ENCODE data around the gene SLC8A3.

The SLC8A3 gene

DNA sequence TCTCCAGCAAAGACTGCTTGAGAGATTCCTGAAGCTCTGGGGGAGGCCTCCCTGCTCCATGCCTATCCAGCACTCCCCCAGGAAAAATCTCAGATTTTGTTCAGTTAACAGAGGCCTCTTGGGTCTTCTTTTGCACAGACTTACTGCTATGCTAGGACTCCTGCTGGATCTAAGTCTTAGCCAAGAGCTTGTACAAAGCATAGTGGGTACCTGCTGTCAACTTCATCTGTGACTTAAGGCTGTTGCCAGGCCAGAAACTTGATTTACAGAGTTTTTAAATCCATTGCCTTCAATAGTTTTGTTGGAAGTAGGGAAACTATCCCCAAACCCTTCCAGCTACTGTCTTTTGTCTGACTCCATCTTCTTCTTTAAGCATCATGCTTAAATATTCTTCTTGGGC lies 169.1 kb downstream of the SLC8A3 start:
- DNase-seq: no peak

DNA sequence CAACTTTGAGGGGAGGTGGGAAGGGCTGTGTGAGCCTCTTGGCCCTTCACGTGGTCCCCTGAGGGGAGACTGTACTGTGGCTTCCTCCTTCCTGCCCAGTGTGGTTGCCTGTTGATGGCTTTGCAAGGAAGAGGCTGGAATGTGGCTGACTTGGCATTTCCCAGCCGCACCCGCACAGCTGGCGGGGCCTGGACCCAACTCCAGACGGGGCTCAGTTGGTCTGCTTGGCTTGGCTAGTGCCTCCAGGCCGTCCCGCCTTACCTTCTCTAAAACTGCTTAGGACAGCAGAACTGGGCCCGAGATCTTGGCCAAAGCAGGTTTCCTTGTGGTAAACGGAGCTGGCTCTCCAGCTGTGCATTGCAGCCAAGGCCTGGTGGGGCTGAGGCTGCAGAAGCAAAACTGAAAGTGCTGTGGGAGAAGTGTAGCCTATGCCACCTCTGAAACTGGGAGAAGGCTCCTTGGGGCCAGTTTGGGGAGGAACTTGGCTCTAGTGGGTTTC lies 170.0 kb downstream of the SLC8A3 start:
- DNase-seq: no peak

DNA sequence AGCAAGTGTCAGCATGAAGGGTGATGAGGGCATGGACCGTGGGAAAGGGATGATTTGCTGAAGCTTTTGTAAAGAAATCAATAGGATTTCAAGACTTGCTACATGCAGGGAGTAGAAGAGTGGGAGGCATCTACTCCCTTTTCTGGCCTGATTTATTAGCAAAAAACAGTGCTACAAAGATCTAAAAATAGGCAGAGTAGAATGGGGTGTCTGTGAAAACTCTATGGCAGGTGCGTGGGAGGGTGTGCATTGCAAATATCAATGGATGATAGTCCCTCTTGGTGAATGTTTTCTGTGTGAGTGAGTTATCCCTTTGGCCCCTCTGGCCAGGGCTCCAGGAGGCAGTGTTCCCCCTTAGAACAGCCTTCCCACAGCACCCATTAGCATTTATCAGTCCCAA lies 170.5 kb downstream of the SLC8A3 start:
- DNase-seq: no peak

DNA sequence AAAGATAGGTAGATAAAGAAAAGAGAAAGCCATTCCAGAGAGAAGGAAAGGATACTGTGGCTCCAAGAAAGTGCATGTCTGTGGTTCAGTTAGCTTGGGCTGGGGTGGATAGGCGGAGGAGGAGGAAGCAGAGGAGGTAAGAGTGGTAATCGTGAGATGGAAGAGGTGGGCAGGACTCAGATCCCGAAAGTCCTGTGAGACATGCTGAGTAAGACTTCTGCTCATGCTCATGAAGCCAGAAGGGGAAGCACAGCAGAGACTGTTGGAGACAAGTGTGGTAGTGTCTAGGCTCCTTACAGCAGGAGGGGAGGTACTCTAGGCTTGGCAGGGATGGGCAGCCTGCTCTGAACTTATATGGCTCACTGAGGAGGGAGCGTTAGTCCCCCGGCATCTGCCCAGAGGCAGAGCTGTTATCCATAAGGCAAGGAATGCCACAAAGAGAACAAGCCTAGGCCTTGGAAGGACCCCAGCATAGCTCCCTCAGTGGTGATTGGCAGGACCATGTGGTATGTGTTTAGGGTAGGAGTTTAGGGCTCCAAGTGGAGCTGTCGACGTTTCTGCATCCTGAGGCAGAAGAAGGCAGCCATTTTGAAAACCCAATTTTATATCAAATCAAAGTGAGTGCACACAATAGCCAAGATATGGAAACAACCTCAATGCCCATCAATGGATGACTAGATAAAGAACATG lies 174.2 kb downstream of the SLC8A3 start:
- DNase-seq: no peak

DNA sequence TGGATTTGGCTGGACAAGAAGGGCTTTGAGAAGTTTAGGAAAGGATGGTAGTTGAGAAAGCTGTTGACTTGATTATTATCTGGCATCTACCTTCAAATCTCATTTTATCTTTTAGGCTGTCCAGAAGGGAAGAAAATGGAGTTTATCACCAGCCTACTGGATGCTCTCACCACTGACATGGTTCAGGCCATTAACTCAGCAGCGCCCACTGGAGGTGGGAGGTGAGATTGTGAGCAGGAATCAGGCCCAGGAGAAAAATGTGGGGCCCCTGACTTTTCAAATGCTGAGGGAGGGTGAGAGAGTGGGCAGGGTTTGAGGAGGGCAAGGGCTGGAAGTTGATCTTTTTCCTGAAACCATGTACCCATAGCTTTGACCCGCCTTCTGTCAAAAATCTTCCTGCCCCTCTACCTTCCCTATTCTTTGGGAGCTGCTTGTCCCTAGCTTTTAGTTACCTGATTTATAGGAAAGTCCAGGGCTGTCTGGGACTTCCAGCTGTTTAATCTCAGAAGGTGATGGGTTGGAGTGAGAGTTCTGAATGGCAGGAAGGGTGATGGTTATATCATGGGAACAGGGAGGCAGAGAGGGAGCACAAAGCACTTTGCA lies 175.4 kb downstream of the SLC8A3 start:
- peak in 1 of 2 experiments; percentile 32 for DNase-seq

DNA sequence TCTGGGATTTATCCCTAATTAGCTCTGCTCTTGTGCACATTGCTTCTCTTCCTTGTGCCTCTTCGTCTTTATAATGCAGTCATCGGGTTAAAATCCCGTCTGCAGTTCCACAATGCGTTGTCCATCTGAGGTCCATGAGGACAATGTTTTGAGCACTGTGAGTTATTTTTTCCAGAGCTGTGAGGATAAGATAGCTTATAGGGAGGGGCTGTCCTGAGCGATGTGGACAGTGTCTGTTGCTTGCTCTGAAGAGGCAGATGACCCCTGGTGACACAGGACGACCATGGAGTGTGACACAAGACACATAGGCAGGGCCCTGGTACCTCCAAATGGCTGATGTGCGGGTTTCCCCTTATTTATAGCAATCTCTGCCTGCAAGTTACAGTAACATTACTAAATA lies 177.0 kb downstream of the SLC8A3 start:
- DNase-seq: no peak

DNA sequence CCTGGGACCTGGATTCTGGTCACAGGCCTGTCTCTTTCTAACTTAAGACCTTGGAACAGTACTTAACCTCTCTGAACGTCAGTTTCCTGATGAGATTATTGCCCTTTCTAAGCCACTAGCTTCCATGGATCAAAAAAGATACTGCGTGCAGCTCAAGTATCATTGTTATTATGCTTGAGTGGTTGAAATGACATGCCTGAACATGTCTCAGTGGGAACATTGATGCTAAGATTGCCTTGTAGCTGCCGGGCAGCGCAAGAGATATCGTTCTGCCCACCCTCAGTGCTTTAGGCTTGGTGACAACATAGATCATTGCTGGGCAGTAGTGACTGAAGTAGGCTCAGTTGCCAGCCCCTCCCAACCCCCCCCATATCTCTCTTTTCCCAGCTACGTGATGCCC lies 177.7 kb downstream of the SLC8A3 start:
- DNase-seq: no peak

DNA sequence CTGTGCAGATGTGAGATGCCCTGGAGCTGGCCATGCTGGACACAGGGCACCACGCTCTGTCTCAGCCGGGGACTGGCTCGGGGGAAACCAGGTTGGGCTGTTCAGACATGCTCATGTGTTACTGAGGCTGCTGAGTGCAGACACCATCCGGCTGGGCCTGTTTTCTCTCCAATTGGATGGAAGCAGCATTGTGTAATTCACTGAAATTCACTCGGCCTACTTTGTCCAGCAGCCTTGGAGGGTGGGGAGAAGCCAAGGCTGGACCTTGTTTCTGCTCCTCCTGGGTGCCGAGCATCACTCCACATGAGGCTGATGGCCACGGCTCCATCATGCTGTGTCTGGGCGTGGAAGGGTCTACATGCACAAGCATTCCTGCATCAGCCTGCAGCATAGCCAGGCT lies 178.8 kb downstream of the SLC8A3 start:
- no peak for DNase-seq

DNA sequence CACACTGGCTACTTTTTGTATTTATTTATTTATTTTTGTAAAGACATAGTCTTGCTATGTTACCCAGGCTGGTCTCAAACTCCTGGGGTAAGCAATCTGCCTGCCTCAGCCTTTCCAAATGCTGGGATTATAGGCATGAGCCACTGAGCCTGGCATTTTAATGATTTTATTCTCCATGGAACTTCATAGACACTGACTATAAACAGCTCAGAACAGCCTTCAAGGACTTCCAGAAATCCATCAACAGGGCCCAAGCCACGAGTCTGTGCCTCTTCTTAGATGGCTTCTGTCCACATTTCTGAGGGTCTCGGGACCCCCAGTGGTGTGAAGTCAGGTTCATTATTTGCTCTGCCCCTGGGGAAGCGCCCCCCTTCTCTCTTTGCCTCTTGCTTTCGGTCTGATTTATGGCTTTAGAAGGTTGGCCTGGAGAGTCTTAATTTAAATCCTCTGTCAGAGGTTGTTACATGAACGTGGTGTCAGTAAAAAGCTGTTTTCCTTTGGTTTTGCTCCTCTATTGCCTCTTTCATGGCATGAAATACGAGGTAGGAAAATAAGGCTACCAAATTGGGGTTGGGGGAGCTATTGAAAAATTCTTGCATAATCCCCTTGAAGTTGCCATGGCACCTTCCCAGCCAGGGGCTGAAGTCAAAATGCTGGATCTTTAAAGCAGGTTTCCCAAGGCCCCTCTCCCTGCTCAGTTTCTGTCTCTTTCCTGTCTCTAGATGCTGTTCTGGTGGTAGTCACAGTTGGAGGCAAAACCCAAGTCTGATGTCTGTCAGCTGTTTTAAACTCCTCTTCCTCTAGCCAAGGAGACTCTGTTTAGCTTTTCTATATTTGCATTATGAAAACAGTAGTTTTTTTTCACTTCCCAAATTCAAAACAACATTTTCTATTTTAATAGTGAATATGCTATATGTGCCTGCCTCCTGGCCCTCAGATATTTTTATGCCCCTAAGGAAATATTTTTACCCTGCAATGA lies 180.2 kb downstream of the SLC8A3 start:
- no peak for DNase-seq

DNA sequence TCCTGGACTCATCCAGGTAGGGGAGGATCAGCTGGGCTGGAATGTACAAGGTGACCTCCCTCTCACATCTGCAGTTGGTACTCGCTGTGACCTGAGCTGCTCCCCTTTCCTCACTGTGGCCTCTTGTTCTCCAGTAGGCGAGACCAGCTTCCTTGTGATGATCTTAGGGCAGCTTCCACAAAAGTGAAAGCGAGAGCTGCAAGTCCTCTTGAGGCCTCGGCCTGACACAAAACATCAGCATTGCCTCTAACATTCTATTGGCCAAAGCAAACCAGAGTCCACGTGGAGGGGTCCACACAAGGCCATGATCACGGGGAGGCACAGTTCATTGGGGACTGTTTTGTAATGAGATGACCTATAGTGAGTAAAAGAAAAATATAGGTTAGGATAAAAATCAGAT lies 182.1 kb downstream of the SLC8A3 start:
- DNase-seq: no peak

DNA sequence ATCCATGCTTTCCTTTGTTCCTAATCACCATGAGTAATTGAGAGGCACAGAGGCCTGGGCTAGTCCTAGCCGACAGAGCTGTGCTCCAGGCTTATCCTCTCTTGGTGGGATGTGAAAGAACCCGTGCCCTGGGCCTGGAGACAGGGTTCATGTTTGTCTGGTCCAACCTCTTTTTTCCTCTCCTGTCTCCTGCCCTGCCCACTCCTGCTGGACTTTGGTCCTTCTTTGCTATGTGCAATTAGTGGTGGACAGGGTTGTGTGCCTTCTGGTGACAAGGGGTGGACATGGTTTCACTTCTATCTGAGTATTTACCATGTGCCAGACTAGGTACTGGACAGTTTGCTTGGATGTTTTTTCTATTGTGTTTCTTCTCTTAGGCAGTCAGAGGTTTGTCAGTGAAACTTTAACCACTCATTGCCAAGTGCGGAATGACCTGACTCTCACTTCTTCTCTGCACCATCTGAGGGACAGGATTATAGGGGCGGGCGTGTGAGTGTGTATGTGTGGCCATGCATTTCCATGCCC lies 183.4 kb downstream of the SLC8A3 start:
- no peak for DNase-seq

DNA sequence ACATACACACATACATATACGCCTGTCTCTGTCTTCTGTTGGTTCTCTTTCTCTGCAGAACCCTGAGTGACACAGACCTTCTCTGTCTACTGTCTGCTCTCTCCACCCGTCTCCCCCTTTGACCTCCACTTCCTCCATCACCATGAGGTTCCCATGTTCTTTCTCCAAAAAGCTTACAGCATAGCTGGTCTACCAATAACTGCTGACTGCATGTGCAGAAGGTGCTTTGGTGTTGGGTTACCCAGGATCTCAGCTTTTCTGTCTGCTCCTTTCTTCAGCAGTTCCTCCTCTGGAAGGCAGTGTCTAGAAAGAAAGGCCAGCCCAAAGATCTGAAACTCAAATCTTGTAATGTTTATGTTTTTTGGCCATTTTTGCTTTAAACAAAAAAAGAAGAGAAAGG lies 184.0 kb downstream of the SLC8A3 start:
- DNase-seq: no peak

DNA sequence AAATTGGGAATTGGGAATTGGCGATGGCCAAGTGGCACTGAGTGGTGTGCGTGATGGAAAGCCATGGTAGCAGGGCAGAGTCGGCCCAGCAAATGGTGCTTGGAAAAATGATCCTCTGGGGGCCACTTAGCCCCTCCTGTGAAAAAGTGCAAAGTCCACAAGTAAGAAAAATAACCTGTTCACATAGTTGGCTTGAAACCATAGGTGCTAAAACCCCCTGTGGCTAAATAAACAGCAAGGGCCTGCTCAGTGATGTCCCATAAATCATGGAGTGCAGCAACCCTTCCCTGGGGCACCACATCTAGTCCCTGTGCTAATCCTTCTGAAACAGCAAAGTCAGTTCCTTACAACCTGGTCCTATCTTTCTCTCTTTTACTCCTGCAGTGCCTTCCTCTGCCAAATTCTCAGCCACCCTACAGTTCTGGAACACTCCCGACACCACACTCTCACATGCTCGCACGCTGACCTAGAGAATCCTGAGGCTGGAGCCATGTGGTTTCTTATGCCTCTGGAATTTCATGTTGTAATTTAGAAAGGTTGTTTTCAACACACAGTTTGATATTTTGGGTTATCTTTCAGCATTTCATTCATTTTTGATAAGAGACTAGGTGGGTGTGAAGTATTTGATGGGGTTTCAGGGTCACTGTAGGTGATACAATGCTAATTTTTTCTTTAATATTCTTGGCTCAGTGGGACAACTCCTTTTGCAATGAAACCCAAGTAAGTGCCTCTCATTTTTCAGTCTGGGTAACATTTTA lies 186.0 kb downstream of the SLC8A3 start:
- no peak for DNase-seq

DNA sequence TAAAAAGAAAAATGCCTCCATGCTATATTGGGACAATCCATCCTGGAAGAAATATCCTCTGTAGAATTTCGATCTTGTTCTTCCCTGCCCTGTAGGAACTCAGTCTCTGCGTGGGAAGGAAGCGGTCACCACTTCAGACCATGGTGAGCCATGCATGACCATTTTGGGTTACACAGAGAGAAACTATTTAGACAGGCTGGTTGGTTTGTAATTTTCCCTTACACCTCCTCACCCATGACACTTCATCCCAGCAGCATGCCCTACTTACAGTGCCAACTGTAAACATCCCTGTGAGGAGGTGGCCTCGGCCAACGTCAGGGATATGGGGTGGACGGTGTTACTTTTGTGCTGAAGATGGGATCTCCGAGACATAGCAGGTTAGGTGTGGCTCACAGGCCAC lies 188.2 kb downstream of the SLC8A3 start:
- no peak for DNase-seq

DNA sequence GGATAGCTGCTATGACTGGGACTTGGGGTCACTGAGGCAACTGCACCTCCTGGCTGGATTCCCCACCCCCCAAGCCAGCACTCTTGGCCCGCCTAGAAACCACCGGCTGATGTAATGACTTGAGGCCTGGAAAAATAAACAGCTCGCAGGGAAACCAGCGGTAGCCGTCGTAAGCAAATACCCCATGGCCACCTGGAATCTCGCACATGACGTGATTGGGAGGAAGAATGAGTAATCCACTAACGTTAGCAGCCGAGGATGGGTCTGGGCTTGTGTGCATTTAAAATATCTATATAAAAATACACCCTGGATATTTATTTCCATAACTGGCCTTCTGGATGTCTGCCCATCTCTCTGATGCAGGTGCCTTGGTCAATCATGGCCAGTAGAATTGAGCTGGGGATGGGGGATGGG lies 189.5 kb downstream of the SLC8A3 start:
- no peak for DNase-seq

DNA sequence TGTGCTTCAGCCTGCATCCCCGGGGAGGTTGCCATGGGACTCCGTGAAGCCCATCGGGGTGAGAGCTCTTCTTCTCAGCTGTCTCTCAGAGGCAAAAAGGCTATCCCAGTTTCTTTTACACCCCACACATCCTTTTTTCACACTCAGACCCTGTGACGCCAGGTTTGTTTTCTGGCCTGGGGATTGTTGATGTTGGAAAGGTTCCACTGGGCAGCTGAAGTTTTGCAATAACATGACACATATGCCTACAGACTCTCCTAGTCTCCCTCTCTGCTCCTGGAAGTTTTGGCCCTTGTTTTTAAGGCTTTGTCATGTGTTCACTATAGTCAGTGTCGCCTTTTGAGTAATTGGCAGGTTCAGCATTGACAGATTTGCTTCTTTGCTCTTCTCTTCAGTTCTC lies 190.9 kb downstream of the SLC8A3 start:
- peak in 1 of 2 experiments; percentile 45 for DNase-seq

DNA sequence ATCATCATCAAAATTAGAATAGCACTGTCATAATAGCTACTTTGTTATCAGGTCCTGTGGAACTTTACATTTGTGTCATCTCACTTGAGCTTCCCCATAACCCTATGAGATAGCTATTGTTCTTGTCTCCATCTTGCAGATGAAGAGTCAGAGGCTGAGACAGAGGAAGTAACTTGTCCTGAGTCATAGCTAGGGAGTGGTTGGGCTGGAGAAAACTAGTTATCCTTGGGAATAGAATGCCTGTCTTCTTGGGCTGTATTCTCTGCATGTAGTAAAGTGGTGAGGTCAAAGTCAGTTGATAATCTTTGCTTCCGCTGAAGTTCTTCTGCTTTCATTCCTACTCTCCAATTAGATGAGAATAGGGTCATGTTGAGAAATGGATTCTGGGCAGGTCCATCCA lies 192.5 kb downstream of the SLC8A3 start:
- DNase-seq: no peak
